Heart left ventricle (tissue), 16 donors: ENCODE data around the gene RGS17. TPM values are rescaled to one million over a fixed set of nuclear protein-coding genes. Genes with fewer than 3 reads are reported as not detected.

Source experiments
- ATAC-seq, 4 donors: fragments of 200-7000 bp; cut with Tn5 transposase; one replicate each; pipeline ENCODE4 v1.9.1; 2020 to 2022; ENCODE audit warnings: moderate library complexity in 4 of 4, mild to moderate bottlenecking in 3 of 4, moderate number of reproducible peaks in 1 of 4
- DNase-seq, 5 donors: peaks; one replicate each; pipeline ENCODE4 v3.0.0-alpha.2; 2020
- H3K27ac ChIP-seq, 12 donors: fragments of 200-600 bp; sonication (generic) in 4 of 12; one replicate each; pipeline versions ENCODE4 v1.5.0 to v1.8.0; 2016 to 2022; ENCODE audit warnings: mild to moderate bottlenecking in 2 of 12
- H3K27me3 ChIP-seq, 9 donors: fragments of 200-600 bp; sonication (generic) in 2 of 9; one replicate each; pipeline versions ENCODE4 v1.5.1 to v1.8.0; 2016 to 2022; ENCODE audit warnings: mild to moderate bottlenecking in 3 of 9
- H3K36me3 ChIP-seq, 9 donors: fragments of 200-600 bp; sonication (generic) in 2 of 9; one replicate each; pipeline versions ENCODE4 v1.5.0 to v1.8.0; 2018 to 2022; ENCODE audit warnings: mild to moderate bottlenecking in 2 of 9
- H3K4me1 ChIP-seq, 12 donors: fragments of 200-600 bp; sonication (generic) in 4 of 12; one replicate each; pipeline versions ENCODE4 v1.5.0 to v1.8.0; 2016 to 2022; ENCODE audit warnings: mild to moderate bottlenecking in 3 of 12
- H3K4me3 ChIP-seq, 12 donors: fragments of 200-600 bp; sonication (generic) in 4 of 12; one replicate each; pipeline versions ENCODE4 v1.5.0 to v1.8.0; 2017 to 2022; ENCODE audit warnings: mild to moderate bottlenecking in 9 of 12, moderate library complexity in 4 of 12
- H3K9me3 ChIP-seq, 12 donors: fragments of 200-600 bp; sonication (generic) in 4 of 12; one replicate each; pipeline versions ENCODE4 v1.5.0 to v1.8.0; 2016 to 2022; ENCODE audit warnings: mild to moderate bottlenecking in 1 of 12
- CTCF ChIP-seq, 12 donors: fragments of 200-600 bp; sonication (generic) in 4 of 12; IDR thresholded peaks; one replicate each; pipeline versions ENCODE4 v1.5.0 to v1.8.0; 2018 to 2022; ENCODE audit warnings: antibody characterized with exemption in 12 of 12, mild to moderate bottlenecking in 5 of 12
- POLR2A ChIP-seq, 2 donors: fragments of 450-650 bp; IDR thresholded peaks; one replicate each; pipeline ENCODE4 v1.6.1; 2017; ENCODE audit warnings: antibody characterized with exemption in 2 of 2, mild to moderate bottlenecking in 2 of 2, moderate library complexity in 2 of 2
- WGBS, 4 donors: extraction: QIAGEN DNeasy Blood & Tissue Kit in 2 of 4; methylation state at CpG; one replicate each; pipeline versions ENCODE4 v1.1.5 to v1.1.7; 2013 to 2018; 5-methylcytosine and 5-hydroxymethylcytosine counted together
- intact Hi-C, 10 donors: fragments of 100-400 bp; cut with DNase I; formaldehyde crosslinking; loops; one replicate each; pipeline versions ENCODE4 v1.11.1 to v1.14.2; 2022
- polyA plus RNA-seq, 2 donors: library from polyadenylated mRNA; stranded (reverse); fragments of 200-250 nt; gene quantifications; one replicate each; pipeline ENCODE4 v1.2.3, GENCODE V29; 2013
- total RNA-seq, 9 donors: library from RNA; depleted of rRNA in 2 of 9; stranded (reverse); fragments of >200 nt in 2 of 9; fragmentation: NEBNext Ultra II Directional in 3 of 9; extraction: Animal tissue kit (Norgen Biotek cat#: 25700) in 3 of 9; gene quantifications; one replicate each; pipeline versions ENCODE4 v1.1.0 to v1.2.4, GENCODE V29; 2016 to 2023
- donor health status: ischemic (EF 13 %, LVEDD 7.1; RV severe dilation, severe dysfunction).
- donor health status: healthy with polysubstance abuse.
- donor health status: DM: no; HTN: yes; CAD: no.
- donor health status: DM: no; HTN: no; CAD: no.
- donor health status: ischemic (EF 25% LVEDD 6.9; RV normal size, moderate dysfunction).
- donor health status: ischemic (EF 25% LVEDD 5.7; RV mildly dilated, moderate dysfunction).
- donor health status: healthy.
- donor health status: DM: yes; HTN: yes; CAD: no.
- donor health status: ischemic (EF 35%, LVEDD 5.7; RV mildly dilated, moderate dysfunction).
- donor health status: nonischemic (EF 11% LVEDD 7.7; RV severe dilation, severe dysfunction).
- donor health status: DM: yes; HTN: yes; CAD: no.
- donor health status: PGD.
- donor health status: ischemic (EF 29% LVEDD 5.4; RV normal size, mild dysfunction).
- donor health status: nonischemic (EF 23%, LVEDD 6.1; RV moderate dilation, normal function).

Gene RGS17
- total and polyA plus RNA-seq, 11 donors = under 0.01 to 0.53 (median 0.19) TPM; not detected in 1

- Histone ChIP-seq H3K27ac (no peak overlapping the region), H3K4me1 (no peaks in the 10 kb centered on the region), H3K4me3 (no peak overlapping the region), H3K27me3 (no peaks in the 10 kb centered on the region), H3K9me3 (peaks cover 0 to 4% (median 0%) of the 10 kb centered on the region in 12 donors), H3K36me3 (no peaks in the 10 kb centered on the region)
- DNase-seq (no peak), ATAC-seq (no peak)
- no peak for TF ChIP-seq POLR2A (IDR thresholded peaks at IDR 0.05)
- no peak for TF ChIP-seq CTCF (IDR thresholded peaks at IDR 0.05)
- 84 to 88% (median 84%) methylated on average over 19 to 21 of the region's 21 CpGs for WGBS, 4 donors
- intact Hi-C loops = no loop called here
Observed at GRCh38 chr6:153150752-153151440, 19.8 kb upstream of the RGS17 start.

GRCh38 chr6:153150371-153150751 lies 19.3 kb upstream of the RGS17 start:
- TF ChIP-seq POLR2A (IDR thresholded peaks at IDR 0.05) (no peak), CTCF (IDR thresholded peaks at IDR 0.05) (no peak)
- Histone ChIP-seq H3K4me1 (no peaks in the 10 kb centered on the region), H3K9me3 (peaks cover 0 to 4% (median 0%) of the 10 kb centered on the region in 12 donors), H3K36me3 (no peaks in the 10 kb centered on the region), H3K27me3 (peaks cover 0 to 4% (median 0%) of the 10 kb centered on the region in 9 donors), H3K4me3 (no peak overlapping the region), H3K27ac (no peak overlapping the region)
- DNase-seq = no peak
- intact Hi-C loops = no loop called here
- WGBS, 4 donors = 74 to 91% (median 85%) methylated on average over 8 to 11 of the region's 11 CpGs
- ATAC-seq = no peak

GRCh38 chr6:153149891-153150290 lies 18.8 kb upstream of the RGS17 start:
- ATAC-seq = no peak
- H3K9me3 ChIP-seq = peaks cover 0 to 4% (median 0%) of the 10 kb centered on the region in 12 donors
- H3K4me3 ChIP-seq = no peak overlapping the region
- no peak for TF ChIP-seq CTCF (IDR thresholded peaks at IDR 0.05)
- TF ChIP-seq POLR2A (IDR thresholded peaks at IDR 0.05) = no peak
- H3K27ac ChIP-seq = no peak overlapping the region
- DNase-seq = no peak
- H3K36me3 ChIP-seq = no peaks in the 10 kb centered on the region
- no peaks in the 10 kb centered on the region for H3K4me1 ChIP-seq
- H3K27me3 ChIP-seq = peaks cover 0 to 6% (median 0%) of the 10 kb centered on the region in 9 donors
- 66 to 85% (median 81%) methylated on average over 5 to 6 of the region's 6 CpGs for WGBS, 4 donors
- intact Hi-C loops = no loop called here

GRCh38 chr6:153146413-153146812 lies 15.3 kb upstream of the RGS17 start:
- no peak overlapping the region for H3K27ac ChIP-seq
- DNase-seq (no peak), ATAC-seq (no peak)
- no peak for TF ChIP-seq CTCF (IDR thresholded peaks at IDR 0.05)
- peaks cover 0 to 6% (median 0%) of the 10 kb centered on the region in 9 donors for H3K27me3 ChIP-seq
- intact Hi-C loops = no loop called here
- peaks cover 0 to 5% (median 0%) of the 10 kb centered on the region in 12 donors for H3K9me3 ChIP-seq
- H3K4me1 ChIP-seq = no peaks in the 10 kb centered on the region
- no peak overlapping the region for H3K4me3 ChIP-seq
- no peaks in the 10 kb centered on the region for H3K36me3 ChIP-seq
